Activated CD4-positive, alpha-beta T cell treated with anti-CD3 and anti-CD28 coated beads, Interleukin-2, amount 10 ng/mL, durations not matched to agents 24 days and 14 days (primary cell): ENCODE data around the gene CTSE. TPM values are rescaled to one million over a fixed set of nuclear protein-coding genes. Genes with fewer than 3 reads are reported as not detected.
A peak's percentile ranks its signal among the peaks of the same experiment; 100 is the strongest.

ENCODE experiments used
- DNase-seq: peaks from one replicate; pipeline ENCODE4 v3.0.0; 2022
- H3K27ac Mint-ChIP-seq: one replicate; pipeline ENCODE4 v1.8.0; 2022; ENCODE audit warnings: mild to moderate bottlenecking, mixed read lengths
- H3K27me3 Mint-ChIP-seq: one replicate; pipeline ENCODE4 v1.8.0; 2022; ENCODE audit warnings: mixed read lengths
- H3K36me3 Mint-ChIP-seq: one replicate; pipeline ENCODE4 v1.8.0; 2022; ENCODE audit warnings: low read depth, mild to moderate bottlenecking, mixed read lengths
- H3K4me1 Mint-ChIP-seq: one replicate; pipeline ENCODE4 v1.8.0; 2021; ENCODE audit warnings: mixed read lengths
- H3K4me3 Mint-ChIP-seq: one replicate; pipeline ENCODE4 v1.8.0; 2022; ENCODE audit warnings: mild to moderate bottlenecking, moderate library complexity, mixed read lengths
- H3K9me3 Mint-ChIP-seq: one replicate; pipeline ENCODE4 v1.8.0; 2021; ENCODE audit warnings: mixed read lengths
- intact Hi-C: fragments of 100-400 bp; cut with micrococcal nuclease; formaldehyde crosslinking; loops from one replicate; pipeline ENCODE4 v1.15.1; 2023
- total RNA-seq: library from RNA; stranded (reverse); gene quantifications from 2 replicates; pipeline ENCODE4 v1.2.3, GENCODE V29; 2022

CTSE gene
- total RNA-seq, 1 donor from 2014 or later, result not detected

DNA sequence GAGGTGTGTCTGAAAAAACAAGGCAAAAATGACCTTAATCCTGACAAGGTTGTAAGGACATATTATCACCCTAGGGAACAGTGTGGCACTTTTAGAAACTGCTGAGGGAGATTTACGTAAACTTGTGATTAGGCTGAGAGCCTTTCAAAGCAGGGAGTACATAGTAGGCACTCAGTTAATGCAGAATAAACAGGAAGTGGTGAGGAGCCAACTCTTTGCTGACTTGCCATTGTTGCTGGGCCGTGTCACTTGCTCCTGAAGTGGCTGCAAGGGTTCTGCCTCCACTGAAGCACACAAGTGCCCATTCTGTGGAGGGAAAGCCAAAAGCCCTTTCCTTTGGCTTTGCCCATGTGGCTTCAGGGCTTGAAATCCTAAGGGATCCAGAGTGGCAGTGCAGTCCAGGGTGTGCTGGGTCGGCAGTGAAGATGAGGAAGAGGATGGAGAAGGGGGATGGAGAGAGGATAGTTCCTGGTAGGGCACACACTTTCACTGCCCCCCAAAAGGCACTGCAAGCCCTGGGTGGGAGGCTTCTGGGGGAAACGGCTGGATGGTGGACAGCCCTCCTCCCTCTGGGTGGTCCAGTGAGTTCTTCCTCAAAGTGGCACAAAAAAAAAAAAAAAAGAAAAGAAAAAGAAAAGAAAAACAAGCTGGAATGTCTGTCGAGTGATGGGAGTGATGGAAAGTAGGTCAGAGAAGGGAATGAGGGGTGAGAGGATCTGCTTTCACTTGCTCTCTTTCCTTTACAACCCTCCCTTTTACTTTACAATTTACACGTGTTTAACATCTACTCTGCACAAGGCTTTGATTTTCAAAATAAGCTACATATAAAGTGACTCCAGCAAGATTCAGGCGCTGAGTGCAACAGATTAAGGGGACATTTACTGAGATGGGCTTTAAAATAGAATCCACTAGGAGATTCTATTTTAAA is 15.6 kb upstream of the CTSE start:
- DNase-seq, result no peak
- H3K4me3 Mint-ChIP-seq, result no peak overlapping the region
- H3K4me1 Mint-ChIP-seq, result peaks cover 19% of the 10 kb centered on the region
- no peak overlapping the region for H3K27ac Mint-ChIP-seq
- intact Hi-C loops, result no loop called here
- H3K27me3 Mint-ChIP-seq, result peaks cover 61% of the 10 kb centered on the region
- H3K9me3 Mint-ChIP-seq, result no peaks in the 10 kb centered on the region
- no peaks in the 10 kb centered on the region for H3K36me3 Mint-ChIP-seq

DNA sequence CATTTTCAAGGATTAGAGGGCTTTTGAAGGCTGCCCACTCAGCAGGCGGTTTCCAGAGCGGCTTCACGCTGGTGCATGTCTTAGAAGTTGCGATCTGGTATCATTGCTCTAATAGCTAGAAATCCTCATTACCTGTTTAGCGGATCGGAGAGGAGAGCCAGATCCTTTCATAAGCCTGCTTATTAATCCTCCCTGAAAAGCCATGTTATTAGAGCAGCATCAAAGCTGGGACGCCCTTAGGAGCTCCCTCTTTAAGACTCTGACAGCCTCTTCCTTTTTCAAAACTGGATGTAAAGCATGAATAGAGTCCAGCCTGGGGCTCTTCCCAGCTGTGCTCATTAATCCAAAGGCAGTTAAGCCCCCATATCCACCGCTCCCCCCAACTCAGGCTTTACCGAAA is 13.9 kb upstream of the CTSE start:
- no peaks in the 10 kb centered on the region for H3K9me3 Mint-ChIP-seq
- intact Hi-C loops, result no loop called here
- no peak overlapping the region for H3K4me3 Mint-ChIP-seq
- no peak for DNase-seq
- peaks cover 19% of the 10 kb centered on the region for H3K4me1 Mint-ChIP-seq
- no peak overlapping the region for H3K27ac Mint-ChIP-seq
- H3K36me3 Mint-ChIP-seq, result no peaks in the 10 kb centered on the region
- peaks cover 71% of the 10 kb centered on the region for H3K27me3 Mint-ChIP-seq

DNA sequence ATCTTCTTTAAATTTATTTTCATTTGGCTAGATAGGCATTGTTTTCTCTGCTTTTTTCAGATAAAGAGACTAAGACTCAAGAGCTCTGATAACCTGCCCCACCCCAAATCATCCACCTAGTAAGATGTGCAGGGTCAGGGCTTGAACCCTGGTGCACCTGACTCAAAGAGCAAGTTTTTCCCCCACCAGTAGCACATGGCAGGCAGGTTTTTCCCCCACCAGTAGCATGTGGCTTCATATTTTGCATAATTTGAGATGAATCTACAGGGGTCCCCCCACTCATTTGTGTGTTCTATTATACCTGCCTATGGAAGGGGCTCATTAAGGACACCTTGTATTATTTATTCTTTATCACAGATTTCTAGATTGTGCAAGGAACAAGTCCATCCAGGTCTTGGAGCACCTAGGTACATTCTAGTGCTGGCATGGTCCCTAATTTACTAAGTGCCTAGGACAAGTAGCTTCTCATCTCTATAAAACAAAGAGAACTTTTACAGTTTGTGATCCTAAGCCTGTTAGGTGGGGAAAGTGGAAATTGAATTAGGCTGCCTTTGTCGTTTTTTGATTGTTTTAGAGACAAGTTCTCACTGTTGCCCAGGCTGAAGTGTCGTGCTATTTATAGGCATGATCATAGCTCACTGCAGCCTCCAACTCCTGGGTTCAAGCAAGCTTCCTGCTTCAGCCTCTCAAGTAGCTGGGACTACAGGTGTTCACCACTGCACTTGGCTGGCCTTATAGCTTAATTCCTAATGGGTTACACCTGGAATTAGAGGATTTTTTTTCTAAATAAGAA is 13.2 kb upstream of the CTSE start:
- Mint-ChIP-seq H3K27ac (no peak overlapping the region), H3K27me3 (peaks cover 74% of the 10 kb centered on the region), H3K36me3 (no peaks in the 10 kb centered on the region), H3K4me3 (no peak overlapping the region), H3K9me3 (no peaks in the 10 kb centered on the region), H3K4me1 (peaks cover 19% of the 10 kb centered on the region)
- intact Hi-C loops, result no loop called here
- no peak for DNase-seq

DNA sequence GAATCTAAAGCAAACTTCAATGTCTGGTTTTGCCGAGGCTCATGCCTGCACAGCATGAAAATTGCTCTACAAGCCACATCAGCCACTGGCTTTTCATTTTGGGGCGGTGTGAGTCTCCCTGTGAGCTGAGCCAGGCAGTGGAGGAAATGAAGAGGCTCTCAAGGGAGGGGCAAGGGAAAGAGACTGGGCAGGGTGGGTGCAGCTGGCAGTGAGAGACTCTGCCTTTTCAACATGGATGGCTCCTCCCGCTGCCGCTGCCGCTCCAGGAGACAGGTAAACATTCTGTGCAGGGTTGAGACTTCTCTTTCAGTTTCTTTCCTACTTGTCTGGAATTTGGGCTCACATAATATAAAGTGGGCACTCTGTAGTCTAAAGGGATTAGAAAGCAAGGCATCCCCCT is 11.3 kb upstream of the CTSE start:
- DNase-seq, result no peak
- Mint-ChIP-seq H3K27ac (no peak overlapping the region), H3K9me3 (no peaks in the 10 kb centered on the region), H3K4me3 (peak overlapping the region; percentile 29), H3K4me1 (peaks cover 19% of the 10 kb centered on the region), H3K36me3 (no peaks in the 10 kb centered on the region), H3K27me3 (peaks cover 63% of the 10 kb centered on the region)
- intact Hi-C loops, result no loop called here

DNA sequence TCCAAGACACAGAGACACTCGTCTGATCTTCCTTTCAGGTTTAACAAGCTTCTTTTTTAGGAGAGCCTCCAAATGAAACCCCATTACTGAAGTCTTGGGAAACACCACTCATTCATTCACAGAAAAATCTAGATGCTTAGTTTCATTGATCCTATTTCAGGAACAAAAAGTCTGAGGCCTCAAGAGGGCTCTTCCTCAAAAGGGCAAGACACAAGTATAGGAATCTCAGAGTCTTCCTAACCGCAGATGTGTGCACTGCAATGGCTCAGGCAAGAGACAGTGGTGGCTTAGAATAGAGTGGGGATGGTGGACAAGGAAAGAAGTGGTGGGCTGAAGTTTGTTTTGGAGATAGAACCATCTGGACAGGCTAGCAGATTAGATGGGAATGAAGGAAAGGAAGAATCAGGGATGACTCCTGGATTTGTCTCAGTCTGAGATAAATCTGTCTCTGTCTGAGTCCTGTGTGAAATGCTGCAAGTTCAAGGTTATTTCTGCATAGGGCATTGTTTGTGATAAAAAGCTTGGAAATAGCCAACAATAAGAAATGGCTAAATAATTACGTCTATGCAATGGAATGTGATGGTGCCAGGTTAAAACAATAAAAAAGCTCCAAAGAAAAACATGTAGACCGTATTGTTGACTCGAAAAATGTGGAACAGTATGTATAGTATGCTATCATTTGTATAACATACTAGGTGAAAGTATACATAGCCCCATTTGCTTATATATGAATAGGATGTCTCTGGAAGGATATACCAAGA is 8.9 kb upstream of the CTSE start:
- H3K27ac Mint-ChIP-seq, result no peak overlapping the region
- no peak overlapping the region for H3K4me3 Mint-ChIP-seq
- peaks cover 62% of the 10 kb centered on the region for H3K27me3 Mint-ChIP-seq
- intact Hi-C loops, result no loop called here
- peaks cover 6% of the 10 kb centered on the region for H3K4me1 Mint-ChIP-seq
- no peak for DNase-seq
- H3K36me3 Mint-ChIP-seq, result no peaks in the 10 kb centered on the region
- no peaks in the 10 kb centered on the region for H3K9me3 Mint-ChIP-seq

DNA sequence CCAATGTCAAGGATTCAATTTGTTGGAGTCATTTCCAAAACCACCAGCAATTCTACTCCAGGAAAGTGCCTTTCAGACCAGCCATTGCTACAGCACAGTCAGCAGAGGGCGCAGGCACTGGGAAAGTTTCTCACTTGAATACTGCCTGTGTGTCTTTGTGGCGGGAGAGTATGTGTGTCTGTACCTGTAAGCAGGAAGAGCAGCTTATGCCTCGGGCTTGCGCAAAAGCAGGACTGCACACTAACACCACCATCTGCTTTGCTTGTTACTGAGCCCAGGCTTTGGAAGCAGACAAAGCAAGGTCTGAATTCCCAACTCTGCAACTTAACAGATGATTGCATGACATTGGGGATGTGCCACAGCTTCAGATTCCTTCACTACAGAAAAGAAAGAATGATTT is 7.0 kb upstream of the CTSE start:
- peak; percentile 92 for DNase-seq
- Mint-ChIP-seq H3K4me1 (peaks cover 6% of the 10 kb centered on the region), H3K27me3 (peaks cover 61% of the 10 kb centered on the region), H3K27ac (no peak overlapping the region), H3K36me3 (no peaks in the 10 kb centered on the region), H3K4me3 (no peak overlapping the region), H3K9me3 (no peaks in the 10 kb centered on the region)
- intact Hi-C loops, result loop anchor here (1.0 kb wide), 1 partner anchor 76 kb away; no protein-coding TSS in a partner anchor

DNA sequence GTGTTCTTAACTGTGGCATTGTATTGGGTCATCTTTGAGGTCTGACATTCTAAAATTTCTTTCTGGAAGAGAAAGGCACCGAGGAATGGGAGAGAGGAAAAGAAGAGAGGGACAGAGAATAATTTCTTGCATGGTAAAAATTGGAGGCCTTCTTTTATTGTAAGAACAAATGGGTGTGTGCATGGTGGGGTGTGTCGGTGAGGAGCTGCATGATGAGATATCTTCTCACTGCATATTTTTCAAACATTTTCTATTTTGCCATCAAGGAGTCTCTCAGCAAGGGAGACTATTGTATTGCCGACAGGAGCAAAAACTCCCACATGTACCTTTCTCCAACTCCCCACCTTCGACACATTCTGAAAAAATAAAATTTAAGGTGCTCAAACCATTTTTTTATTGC is 6.5 kb upstream of the CTSE start:
- DNase-seq, result no peak
- Mint-ChIP-seq H3K36me3 (no peaks in the 10 kb centered on the region), H3K27ac (no peak overlapping the region), H3K4me1 (peaks cover 5% of the 10 kb centered on the region), H3K4me3 (no peak overlapping the region), H3K9me3 (no peaks in the 10 kb centered on the region), H3K27me3 (peaks cover 58% of the 10 kb centered on the region)
- intact Hi-C loops, result loop anchor here (1.0 kb wide), 1 partner anchor 76 kb away; no protein-coding TSS in a partner anchor

DNA sequence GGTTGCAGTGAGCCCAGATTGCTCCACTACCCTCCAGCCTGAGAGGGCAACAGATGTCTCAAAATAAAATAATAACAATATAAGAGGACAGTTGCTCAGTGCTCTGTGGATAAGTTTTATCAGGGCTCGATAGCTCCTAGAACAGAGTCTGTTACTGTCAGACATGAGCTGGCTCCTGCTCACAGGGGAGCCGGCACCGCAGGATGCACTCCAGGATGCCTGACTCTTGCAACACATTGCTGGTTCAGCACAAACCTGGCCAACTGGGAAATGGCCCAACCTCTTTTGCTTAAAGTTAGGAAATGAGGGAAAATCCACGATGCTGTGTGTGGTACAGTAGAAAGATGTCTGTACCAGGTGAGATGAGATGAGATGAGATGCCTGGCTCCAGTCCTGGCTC is 5.8 kb upstream of the CTSE start:
- Mint-ChIP-seq H3K9me3 (no peaks in the 10 kb centered on the region), H3K27me3 (peaks cover 52% of the 10 kb centered on the region), H3K4me3 (no peak overlapping the region), H3K36me3 (no peaks in the 10 kb centered on the region), H3K4me1 (no peaks in the 10 kb centered on the region), H3K27ac (no peak overlapping the region)
- intact Hi-C loops, result no loop called here
- no peak for DNase-seq

DNA sequence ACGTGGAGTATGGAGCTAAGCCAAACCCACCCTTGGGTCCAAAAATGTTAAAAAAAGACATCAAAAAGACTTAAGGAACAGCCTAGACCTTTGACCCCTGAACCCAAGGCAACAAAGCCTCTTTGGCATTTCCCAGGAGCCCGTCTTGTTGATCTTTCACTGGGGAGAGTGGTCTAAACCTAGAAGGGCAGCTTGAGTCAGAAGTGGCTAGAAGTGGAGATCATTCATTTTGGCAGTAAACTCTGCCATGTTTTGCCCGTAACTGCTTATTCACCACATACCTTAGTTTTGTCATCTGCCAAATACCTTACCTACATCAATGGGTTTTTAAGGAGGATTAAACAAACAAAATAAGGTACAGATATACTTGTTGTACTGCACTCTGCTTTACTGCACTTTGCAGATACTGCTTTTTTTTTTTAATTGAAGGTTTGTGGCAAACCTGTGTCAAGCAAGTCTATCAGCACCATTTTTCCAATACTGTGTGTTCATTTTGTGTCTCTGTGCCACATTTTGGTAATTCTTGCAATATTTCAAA is 1.7 kb upstream of the CTSE start:
- H3K27me3 Mint-ChIP-seq, result peaks cover 49% of the 10 kb centered on the region
- H3K9me3 Mint-ChIP-seq, result no peaks in the 10 kb centered on the region
- H3K4me3 Mint-ChIP-seq, result no peak overlapping the region
- no peak overlapping the region for H3K27ac Mint-ChIP-seq
- peaks cover 7% of the 10 kb centered on the region for H3K4me1 Mint-ChIP-seq
- no peaks in the 10 kb centered on the region for H3K36me3 Mint-ChIP-seq
- intact Hi-C loops, result no loop called here
- DNase-seq, result no peak

DNA sequence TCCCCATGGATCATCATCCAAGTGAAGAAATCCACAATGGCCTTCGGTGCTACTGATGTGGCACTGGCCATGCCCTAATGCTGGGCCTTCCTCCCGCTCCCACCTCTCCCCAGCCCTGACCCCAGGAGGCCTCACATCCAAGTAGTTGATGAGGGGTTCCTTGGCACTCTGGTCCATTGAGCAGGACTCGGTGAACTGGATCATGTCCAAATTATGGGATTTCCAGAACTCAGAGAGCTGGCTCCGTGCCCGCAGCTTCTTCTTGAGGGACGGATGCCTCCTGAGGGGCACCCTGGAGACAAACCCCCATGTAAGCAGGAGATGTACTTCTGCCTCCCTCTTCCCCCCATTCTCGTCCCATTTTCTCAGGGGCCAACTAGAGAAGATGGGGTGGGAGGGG is 929 bp downstream of the CTSE start:
- peaks cover 7% of the 10 kb centered on the region for H3K4me1 Mint-ChIP-seq
- intact Hi-C loops, result no loop called here
- no peak overlapping the region for H3K4me3 Mint-ChIP-seq
- no peaks in the 10 kb centered on the region for H3K9me3 Mint-ChIP-seq
- H3K27ac Mint-ChIP-seq, result no peak overlapping the region
- DNase-seq, result no peak
- peaks cover 46% of the 10 kb centered on the region for H3K27me3 Mint-ChIP-seq
- no peaks in the 10 kb centered on the region for H3K36me3 Mint-ChIP-seq

DNA sequence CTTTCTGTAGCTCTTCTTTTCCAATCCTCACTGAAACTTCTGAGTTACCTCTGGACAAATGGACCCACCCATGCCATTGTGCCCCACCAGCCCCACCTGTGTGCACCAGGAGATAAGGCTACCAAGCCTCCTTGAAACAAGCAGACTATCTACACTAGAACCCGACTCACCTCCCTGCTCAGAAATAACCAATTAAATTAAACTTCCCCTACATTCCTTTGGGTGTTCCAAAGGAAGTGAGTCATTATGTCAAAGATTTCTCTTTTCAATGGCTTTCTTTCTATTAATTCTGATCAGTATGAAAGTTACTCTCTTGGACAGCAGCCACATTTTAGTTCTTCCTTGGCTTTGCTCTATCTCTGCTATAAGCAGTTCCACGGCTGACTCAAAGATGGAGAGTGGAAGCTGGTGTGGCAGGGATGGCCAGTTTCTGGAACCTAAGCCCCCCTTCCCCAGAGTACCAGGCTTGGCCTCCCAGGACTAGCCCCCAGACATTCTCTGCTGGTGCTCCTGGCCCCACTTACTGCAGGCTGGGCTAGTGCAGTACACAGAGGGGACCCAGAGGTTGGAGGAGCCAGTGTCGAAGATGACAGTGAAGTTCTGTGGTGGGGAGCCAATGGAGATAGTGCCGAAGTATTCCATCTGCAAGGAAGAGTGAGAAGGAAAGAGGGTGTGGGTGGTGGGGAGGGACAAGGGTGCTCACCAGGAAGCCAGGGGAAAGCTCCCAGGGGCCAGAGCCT is 1.9 kb downstream of the CTSE start:
- no peaks in the 10 kb centered on the region for H3K36me3 Mint-ChIP-seq
- H3K4me1 Mint-ChIP-seq, result peaks cover 7% of the 10 kb centered on the region
- no peak overlapping the region for H3K4me3 Mint-ChIP-seq
- H3K27me3 Mint-ChIP-seq, result peaks cover 41% of the 10 kb centered on the region
- intact Hi-C loops, result no loop called here
- H3K9me3 Mint-ChIP-seq, result no peaks in the 10 kb centered on the region
- no peak overlapping the region for H3K27ac Mint-ChIP-seq
- no peak for DNase-seq

DNA sequence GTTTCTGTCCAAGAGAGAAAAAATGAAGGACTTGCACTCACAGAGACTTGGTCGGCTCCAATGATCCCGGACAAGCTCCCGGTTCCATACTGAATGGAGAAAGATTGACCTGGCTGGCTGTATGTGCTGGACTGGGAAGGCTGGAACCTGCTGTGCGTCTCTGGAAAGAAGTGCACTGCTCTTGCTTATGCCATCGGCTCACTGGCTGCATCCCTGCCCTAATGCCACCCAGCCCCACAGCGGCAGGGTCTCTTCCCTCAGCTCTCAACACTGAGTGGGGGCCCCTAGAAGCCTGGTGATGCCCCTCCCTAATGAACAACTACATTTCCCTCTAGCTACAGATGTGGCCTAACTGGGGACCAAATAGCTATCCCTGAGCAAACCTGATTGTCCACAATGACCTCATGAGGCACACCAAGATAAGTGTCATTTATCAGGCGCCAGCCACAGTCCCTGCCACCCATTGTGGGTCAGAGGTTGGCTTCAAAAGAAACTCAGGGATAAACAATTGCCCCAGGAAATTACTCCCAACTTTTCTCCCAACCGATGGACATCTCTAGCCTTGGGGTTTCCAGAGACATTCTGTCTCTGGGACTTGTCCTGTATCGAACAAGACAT is 2.6 kb downstream of the CTSE start:
- Mint-ChIP-seq H3K27me3 (peaks cover 37% of the 10 kb centered on the region), H3K27ac (no peak overlapping the region), H3K36me3 (no peaks in the 10 kb centered on the region), H3K9me3 (no peaks in the 10 kb centered on the region), H3K4me3 (no peak overlapping the region), H3K4me1 (peaks cover 7% of the 10 kb centered on the region)
- intact Hi-C loops, result no loop called here
- no peak for DNase-seq
